HL-60 (cell line): Measurements from ENCODE around the gene ROS1.

Experiments
- DNase-seq, 2 experiments: peaks; one replicate each; pipeline ENCODE4 v3.0.0-alpha.2; 2010 to 2020; ENCODE audit warnings: low read depth in 1 of 2, low spot score in 1 of 2
- H3K27ac ChIP-seq: fragments of 250-450 bp; sonication (Bioruptor Pico); replicated peaks from 2 replicates; pipeline ENCODE4 v1.5.1; 2020; ENCODE audit warnings: mild to moderate bottlenecking, moderate library complexity
- H3K27me3 ChIP-seq: fragments of 250-450 bp; sonication (Bioruptor Pico); 2 replicates; pipeline ENCODE4 v1.5.1; 2021; ENCODE audit warnings: mild to moderate bottlenecking, moderate library complexity; ENCODE audit not compliant: insufficient read depth, poor library complexity, severe bottlenecking
- H3K4me3 ChIP-seq: replicated peaks from 2 replicates; pipeline ENCODE4 v1.5.1; 2011; ENCODE audit warnings: mild to moderate bottlenecking, control low read depth, low read length; ENCODE audit not compliant: insufficient read depth
- GABPA ChIP-seq: IDR thresholded peaks from 2 replicates; pipeline ENCODE4 v1.6.1; 2012; ENCODE audit warnings: low read depth
- POLR2AphosphoS5 ChIP-seq: IDR thresholded peaks from 2 replicates; pipeline ENCODE4 v1.6.1; 2012; ENCODE audit warnings: low read depth
- REST ChIP-seq: IDR thresholded peaks from 2 replicates; pipeline ENCODE4 v1.6.1; 2012; ENCODE audit warnings: low read depth; ENCODE audit not compliant: insufficient replicate concordance
- SPI1 ChIP-seq: IDR thresholded peaks from 2 replicates; pipeline ENCODE4 v1.6.1; 2012; ENCODE audit warnings: low read depth, mild to moderate bottlenecking, borderline replicate concordance
- TF ChIP-seq, protein P1 (sequence below): IDR thresholded peaks from one replicate; pipeline ENCODE4 v1.5.1; 2011; ENCODE audit warnings: low read length, control low read depth, inconsistent platforms; ENCODE audit not compliant: insufficient read depth

The ROS1 gene

GRCh38 chr6:117459204-117459944, 33.6 kb upstream of the ROS1 start:
- H3K4me3 ChIP-seq = no peak overlapping the region
- H3K27ac ChIP-seq = no peak overlapping the region
- DNase-seq = no peak
- no peak for TF ChIP-seq SPI1
- no peak for TF ChIP-seq REST
- TF ChIP-seq GABPA = no peak
- no peak for TF ChIP-seq POLR2AphosphoS5
- TF ChIP-seq, protein P1, sequence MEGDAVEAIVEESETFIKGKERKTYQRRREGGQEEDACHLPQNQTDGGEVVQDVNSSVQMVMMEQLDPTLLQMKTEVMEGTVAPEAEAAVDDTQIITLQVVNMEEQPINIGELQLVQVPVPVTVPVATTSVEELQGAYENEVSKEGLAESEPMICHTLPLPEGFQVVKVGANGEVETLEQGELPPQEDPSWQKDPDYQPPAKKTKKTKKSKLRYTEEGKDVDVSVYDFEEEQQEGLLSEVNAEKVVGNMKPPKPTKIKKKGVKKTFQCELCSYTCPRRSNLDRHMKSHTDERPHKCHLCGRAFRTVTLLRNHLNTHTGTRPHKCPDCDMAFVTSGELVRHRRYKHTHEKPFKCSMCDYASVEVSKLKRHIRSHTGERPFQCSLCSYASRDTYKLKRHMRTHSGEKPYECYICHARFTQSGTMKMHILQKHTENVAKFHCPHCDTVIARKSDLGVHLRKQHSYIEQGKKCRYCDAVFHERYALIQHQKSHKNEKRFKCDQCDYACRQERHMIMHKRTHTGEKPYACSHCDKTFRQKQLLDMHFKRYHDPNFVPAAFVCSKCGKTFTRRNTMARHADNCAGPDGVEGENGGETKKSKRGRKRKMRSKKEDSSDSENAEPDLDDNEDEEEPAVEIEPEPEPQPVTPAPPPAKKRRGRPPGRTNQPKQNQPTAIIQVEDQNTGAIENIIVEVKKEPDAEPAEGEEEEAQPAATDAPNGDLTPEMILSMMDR = no peak
- no peaks in the 10 kb centered on the region for H3K27me3 ChIP-seq

GRCh38 chr6:117456998-117457397, 31.3 kb upstream of the ROS1 start:
- H3K4me3 ChIP-seq = no peak overlapping the region
- H3K27me3 ChIP-seq = no peaks in the 10 kb centered on the region
- no peak for DNase-seq
- no peak for TF ChIP-seq SPI1
- H3K27ac ChIP-seq = no peak overlapping the region

DNA sequence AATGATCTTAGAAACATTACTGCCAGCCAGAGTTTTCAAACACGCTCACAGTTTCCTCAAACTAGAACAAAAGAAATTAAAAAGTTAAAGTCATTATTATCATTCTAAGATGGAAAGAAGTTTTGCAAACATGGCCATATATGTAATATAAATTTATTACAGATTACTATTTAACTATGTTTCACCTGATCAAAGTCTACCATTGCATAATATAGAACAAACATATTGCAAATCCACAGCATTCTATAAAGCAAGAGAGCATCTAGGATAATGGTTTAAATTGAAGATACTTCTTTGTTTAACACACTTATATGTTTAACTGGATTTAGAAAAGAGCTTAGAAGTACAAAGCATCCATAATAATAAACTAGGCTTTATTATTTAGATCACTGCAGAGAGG, 30.5 kb upstream of the ROS1 start:
- H3K27me3 ChIP-seq = no peaks in the 10 kb centered on the region
- H3K4me3 ChIP-seq = no peak overlapping the region
- H3K27ac ChIP-seq = no peak overlapping the region
- DNase-seq = no peak
- TF ChIP-seq SPI1 (no peak), POLR2AphosphoS5 (no peak), REST (no peak), GABPA (no peak)
- TF ChIP-seq, protein P1 = no peak

DNA sequence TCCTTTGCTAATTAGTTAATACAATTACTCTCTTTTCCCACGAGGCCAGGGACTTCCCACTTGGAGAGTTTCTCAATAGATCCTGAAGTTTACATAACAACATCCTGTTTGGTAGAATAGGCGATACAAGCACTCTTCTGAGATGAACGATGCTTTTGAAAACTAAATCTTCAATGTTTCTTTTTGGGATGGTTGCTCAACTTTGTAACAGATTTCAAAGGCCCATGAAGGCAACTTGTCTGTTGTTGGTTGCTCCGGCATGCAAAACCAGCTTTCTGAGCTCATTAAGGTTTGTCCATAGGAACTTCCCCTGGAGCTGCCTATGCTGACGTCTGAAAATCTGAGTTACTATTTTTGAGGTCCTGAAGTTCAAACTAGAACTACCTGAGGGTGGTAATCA, 25.9 kb upstream of the ROS1 start:
- no peak overlapping the region for H3K27ac ChIP-seq
- no peak for DNase-seq
- TF ChIP-seq REST = no peak
- TF ChIP-seq POLR2AphosphoS5 = no peak
- TF ChIP-seq SPI1 = no peak
- TF ChIP-seq, protein P1 = no peak
- no peak for TF ChIP-seq GABPA

More for the DNA sequence above, 25.9 kb upstream of the ROS1 start:
- peaks cover 3% of the 10 kb centered on the region for H3K27me3 ChIP-seq
- H3K4me3 ChIP-seq = no peak overlapping the region
